ENCODE results near the gene RBM18.

RBM18 gene

DNA sequence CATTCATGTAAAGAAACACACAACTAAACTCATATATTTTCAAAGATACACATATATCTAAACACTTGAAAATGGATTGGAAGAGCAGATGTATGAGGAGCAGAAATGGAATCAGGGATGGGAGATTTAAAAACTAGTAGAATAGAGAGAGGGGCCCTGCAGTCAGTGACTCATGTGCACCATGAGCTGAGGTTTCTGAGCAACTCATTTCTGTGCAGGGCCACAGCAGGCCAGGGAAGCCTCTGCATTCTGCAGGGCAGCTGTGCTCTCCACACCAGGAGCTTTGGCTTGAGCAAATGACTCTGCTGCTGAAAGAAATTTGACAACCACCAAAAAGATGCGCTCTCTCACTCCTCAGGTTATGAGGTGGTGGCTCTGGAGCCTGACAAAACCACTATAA is 63.0 kb downstream of the RBM18 start:
- no peak for DNase-seq

- DNase-seq, result no peak
Measured at GRCh38 chr9:122200960-122201595, 63.6 kb downstream of the RBM18 start.

- DNase-seq, result no peak
Measured at GRCh38 chr9:122197882-122198281, 66.8 kb downstream of the RBM18 start.

DNA sequence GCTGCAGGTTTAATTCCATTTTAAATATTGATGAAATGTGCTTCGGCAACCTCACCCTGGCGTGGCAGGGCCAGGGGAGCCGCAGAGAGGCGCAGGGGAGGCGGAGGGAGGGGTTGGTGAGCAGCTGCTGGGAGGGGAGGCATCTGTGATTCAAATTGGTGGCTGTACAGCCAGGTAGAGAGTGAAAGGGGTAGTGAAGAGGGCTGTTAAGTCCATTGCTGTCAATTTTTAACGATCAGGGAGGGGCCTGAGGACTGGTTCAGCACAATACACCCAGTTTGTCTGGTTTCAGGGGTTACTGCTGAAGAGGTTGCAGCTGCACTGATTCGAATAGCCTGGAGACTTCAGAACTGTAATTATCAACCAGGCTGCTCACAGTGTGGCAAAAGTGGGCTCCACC is 67.2 kb downstream of the RBM18 start:
- DNase-seq, result no peak

GRCh38 chr9:122195875-122196274 is 68.8 kb downstream of the RBM18 start:
- DNase-seq, result no peak

DNA sequence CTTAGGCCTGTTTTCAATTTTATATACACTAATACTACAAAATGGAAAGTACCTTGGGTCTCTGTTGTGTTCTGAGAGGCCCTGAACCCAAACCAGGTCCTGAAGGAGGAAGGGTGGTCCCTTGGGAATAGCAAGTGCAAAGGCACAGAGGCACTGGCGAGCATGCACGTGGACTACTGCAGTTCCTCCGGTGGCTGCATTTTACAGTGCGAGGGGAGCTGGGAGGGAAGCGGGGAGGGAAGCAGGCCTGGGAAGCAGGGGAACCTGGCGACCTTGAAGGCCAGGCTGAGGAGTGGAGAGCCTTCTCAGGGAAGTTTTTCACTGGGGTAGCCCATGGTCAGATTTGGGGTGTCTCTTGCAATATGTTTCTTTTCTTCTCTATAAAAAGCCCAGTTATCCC is 71.0 kb downstream of the RBM18 start:
- DNase-seq, result no peak

DNA sequence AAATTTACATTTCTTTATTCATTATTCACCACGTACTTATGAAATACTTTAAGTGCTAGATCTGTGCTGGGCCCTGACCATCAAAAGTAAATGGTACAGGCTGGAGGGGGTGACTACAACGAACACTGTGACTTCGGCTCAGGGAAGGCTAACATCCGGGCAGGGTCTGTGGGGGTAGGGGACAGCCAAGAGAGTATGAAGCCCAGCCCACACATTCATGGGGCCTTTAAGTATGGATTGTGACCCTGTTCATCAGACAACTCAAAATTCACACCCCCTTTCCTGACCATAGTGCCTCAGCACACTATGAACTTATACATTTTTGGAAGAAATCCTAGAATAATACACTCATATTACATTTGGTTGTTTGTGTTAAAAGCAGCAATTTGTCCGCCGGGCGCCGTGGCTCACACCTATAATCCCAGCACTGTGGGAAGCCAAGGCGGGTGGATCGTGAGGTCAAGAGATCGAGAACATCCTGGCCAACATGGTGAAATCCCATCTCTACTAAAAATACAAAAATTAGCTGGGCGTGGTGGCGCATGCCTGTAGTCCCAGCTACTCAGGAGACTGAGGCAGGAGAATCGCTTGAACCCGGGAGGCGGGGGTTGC is 71.6 kb downstream of the RBM18 start:
- no peak for DNase-seq

GRCh38 chr9:122192261-122192875 is 72.3 kb downstream of the RBM18 start:
- no peak for DNase-seq

DNA sequence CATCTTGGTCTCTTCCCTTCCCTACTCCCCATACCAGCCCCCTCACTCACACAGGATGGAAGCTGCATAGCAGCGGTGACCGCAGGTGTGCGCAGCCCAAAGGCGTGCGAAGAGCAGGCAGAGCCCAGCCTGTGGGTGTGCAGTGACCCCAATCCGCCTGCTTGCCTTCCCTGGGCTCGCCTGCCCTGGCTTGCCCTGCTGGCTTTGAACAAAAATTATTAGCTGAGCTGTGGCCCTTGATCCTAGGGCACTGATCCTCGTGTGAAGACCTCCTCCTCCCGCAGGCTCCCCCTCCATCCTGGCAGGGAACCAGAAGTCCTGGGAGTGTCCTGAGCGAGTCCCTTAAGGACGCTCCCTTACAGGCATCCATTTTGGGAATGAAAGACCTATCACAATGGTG is 73.1 kb downstream of the RBM18 start:
- no peak for DNase-seq

DNA sequence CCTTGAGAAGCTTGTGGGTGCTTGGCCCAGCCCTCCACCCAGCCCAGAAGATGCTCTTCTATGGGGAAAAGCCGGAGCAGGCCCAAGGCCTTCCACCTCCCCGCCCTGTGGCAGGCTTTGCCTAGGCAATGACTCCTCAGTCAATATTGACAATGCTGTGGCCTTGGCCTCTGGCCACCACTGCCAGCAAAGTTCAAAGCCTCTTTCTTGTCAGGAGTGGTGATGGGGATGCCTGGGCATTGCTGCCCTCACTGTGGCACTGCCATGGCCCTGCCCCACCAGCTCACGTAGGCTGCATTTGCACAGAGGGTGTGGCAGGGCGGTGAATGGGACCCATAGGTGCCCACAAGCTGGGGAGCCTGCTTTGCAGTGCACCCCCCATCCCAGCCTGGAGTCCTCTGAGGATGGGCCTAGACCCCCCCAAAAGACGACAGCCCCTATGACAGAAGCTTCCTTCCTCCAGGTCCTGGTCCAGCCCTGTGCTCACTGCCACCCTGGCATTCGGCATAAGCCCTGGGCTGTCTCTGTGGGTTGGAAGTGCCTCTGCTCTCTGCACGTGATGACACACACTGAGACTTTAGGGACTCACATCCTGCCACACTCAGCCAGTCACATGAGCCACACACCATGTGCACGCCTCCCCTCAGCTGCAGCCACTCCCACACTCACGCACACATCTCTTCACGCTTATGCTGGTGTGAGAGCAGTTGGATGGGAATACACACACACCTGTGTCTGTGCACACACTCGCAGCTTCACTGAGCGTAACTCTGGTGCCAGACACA is 73.9 kb downstream of the RBM18 start:
- no peak for DNase-seq

GRCh38 chr9:122188369-122188768 is 76.3 kb downstream of the RBM18 start:
- DNase-seq, result no peak
